HepG2 (cell line): Measurements from ENCODE around the gene POLE3. TPM values are rescaled to one million over a fixed set of nuclear protein-coding genes. Genes with fewer than 3 reads are reported as not detected.

ENCODE experiments used
- TEAD2 ChIP-seq: sonication (generic); formaldehyde crosslinking; IDR thresholded peaks from 2 replicates; pipeline ENCODE4 v1.9.0; 2021; ENCODE audit warnings: missing genetic modification reagents
- ZFP36L1 ChIP-seq: sonication (generic); formaldehyde crosslinking; IDR thresholded peaks from 2 replicates; pipeline ENCODE4 v1.8.0; 2022; ENCODE audit warnings: mild to moderate bottlenecking, missing genetic modification reagents, moderate library complexity
- ZFP82 ChIP-seq: sonication (generic); formaldehyde crosslinking; IDR thresholded peaks from 2 replicates; pipeline ENCODE4 v1.5.1; 2020; ENCODE audit warnings: mild to moderate bottlenecking, missing genetic modification reagents, borderline replicate concordance
- ZNF879 ChIP-seq: sonication (generic); formaldehyde crosslinking; IDR thresholded peaks from 2 replicates; pipeline ENCODE4 v1.8.1; 2023; ENCODE audit warnings: missing genetic modification reagents
- polyA plus RNA-seq, 8 experiments: library from polyadenylated mRNA; depleted of rRNA in 3 of 8; stranded (reverse) in 7 of 8; unstranded in 1 of 8; fragments of >200 nt; fragmentation: Illumina TruSeq in 4 of 8; extraction: Trizol in 4 of 8; gene quantifications; 2 replicates each; pipeline versions ENCODE4 v1.2.1 to v1.2.3, GENCODE V29; 2011 to 2016; ENCODE audit warnings: low read depth in 4 of 8, missing spikeins in 1 of 8, mixed read lengths in 1 of 8; ENCODE audit not compliant: insufficient read depth in 1 of 8
- total RNA-seq, 5 experiments: library from RNA; depleted of rRNA; stranded (reverse); fragments of >200 nt; fragmentation: Illumina TruSeq; extraction: Trizol; gene quantifications; 2 replicates each; pipeline ENCODE4 v1.2.3, GENCODE V29; 2016; ENCODE audit warnings: low read depth in 1 of 5
- TF ChIP-seq, protein P1 (sequence below): sonication (generic); formaldehyde crosslinking; IDR thresholded peaks from 2 replicates; pipeline ENCODE4 v1.5.0; 2020; ENCODE audit warnings: mild to moderate bottlenecking, missing genetic modification reagents, borderline replicate concordance
- TF ChIP-seq, protein P2 (sequence below): sonication (generic); formaldehyde crosslinking; IDR thresholded peaks from 2 replicates; pipeline ENCODE4 v1.8.0; 2022; ENCODE audit warnings: missing genetic modification reagents, mild to moderate bottlenecking, moderate library complexity, borderline replicate concordance
- TF ChIP-seq, protein P3 (sequence below): sonication (generic); formaldehyde crosslinking; IDR thresholded peaks from 2 replicates; pipeline ENCODE4 v1.4.0; 2020; ENCODE audit warnings: missing genetic modification reagents

POLE3 gene
- total and polyA plus RNA-seq, 2 of the 13 experiments (the other 11 are each of a cell fraction or from before 2014, with no cell fraction given) = 36.0 to 77.2 TPM

GRCh38 chr9:113368982-113369854 is 41.3 kb downstream of the POLE3 start (continued):
- TF ChIP-seq, protein P1, sequence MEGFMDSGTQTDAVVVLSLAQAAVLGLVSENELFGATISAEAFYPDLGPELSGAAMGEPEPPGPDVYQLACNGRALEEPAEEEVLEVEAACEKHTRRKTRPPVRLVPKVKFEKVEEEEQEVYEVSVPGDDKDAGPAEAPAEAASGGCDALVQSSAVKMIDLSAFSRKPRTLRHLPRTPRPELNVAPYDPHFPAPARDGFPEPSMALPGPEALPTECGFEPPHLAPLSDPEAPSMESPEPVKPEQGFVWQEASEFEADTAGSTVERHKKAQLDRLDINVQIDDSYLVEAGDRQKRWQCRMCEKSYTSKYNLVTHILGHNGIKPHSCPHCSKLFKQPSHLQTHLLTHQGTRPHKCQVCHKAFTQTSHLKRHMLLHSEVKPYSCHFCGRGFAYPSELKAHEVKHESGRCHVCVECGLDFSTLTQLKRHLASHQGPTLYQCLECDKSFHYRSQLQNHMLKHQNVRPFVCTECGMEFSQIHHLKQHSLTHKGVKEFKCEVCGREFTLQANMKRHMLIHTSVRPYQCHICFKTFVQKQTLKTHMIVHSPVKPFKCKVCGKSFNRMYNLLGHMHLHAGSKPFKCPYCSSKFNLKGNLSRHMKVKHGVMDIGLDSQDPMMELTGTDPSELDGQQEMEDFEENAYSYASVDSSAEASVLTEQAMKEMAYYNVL = no peak
- TF ChIP-seq, protein P2, sequence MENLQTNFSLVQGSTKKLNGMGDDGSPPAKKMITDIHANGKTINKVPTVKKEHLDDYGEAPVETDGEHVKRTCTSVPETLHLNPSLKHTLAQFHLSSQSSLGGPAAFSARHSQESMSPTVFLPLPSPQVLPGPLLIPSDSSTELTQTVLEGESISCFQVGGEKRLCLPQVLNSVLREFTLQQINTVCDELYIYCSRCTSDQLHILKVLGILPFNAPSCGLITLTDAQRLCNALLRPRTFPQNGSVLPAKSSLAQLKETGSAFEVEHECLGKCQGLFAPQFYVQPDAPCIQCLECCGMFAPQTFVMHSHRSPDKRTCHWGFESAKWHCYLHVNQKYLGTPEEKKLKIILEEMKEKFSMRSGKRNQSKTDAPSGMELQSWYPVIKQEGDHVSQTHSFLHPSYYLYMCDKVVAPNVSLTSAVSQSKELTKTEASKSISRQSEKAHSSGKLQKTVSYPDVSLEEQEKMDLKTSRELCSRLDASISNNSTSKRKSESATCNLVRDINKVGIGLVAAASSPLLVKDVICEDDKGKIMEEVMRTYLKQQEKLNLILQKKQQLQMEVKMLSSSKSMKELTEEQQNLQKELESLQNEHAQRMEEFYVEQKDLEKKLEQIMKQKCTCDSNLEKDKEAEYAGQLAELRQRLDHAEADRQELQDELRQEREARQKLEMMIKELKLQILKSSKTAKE (CRISPR knock-in tag) = no peak
- TF ChIP-seq, protein P3, sequence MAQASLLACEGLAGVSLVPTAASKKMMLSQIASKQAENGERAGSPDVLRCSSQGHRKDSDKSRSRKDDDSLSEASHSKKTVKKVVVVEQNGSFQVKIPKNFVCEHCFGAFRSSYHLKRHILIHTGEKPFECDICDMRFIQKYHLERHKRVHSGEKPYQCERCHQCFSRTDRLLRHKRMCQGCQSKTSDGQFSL (CRISPR knock-in tag) = no peak
- TF ChIP-seq TEAD2 (CRISPR knock-in tag) (no peak), ZNF879 (CRISPR knock-in tag) (no peak), ZFP82 (no peak), ZFP36L1 (CRISPR knock-in tag) (no peak)
